Measurements from ENCODE around the gene PLCD4.

Gene PLCD4

GRCh38 chr2:218648088-218648786, 40.5 kb downstream of the PLCD4 start:
- Histone ChIP-seq H3K27me3 (ENCODE audit: insufficient read depth, low read depth) (no peaks in the 10 kb centered on the region), H4K20me1 (ENCODE audit: insufficient read depth) (no peaks in the 10 kb centered on the region), H3K27ac (no peak overlapping the region), H2AFZ (ENCODE audit: low read depth) (no peak overlapping the region), H3K9ac (no peak overlapping the region), H3K4me2 (no peak overlapping the region), H3K4me1 (ENCODE audit: low read depth, poor library complexity, severe bottlenecking) (peaks cover 6% of the 10 kb centered on the region), H3K4me3 (IDR thresholded peaks at IDR 0.05; ENCODE audit: insufficient read depth, low read depth, low read length) (no peak overlapping the region), H3K36me3 (ENCODE audit: insufficient read depth) (peaks cover 11% of the 10 kb centered on the region; the same call in 1 of the 2 replicates), H3K79me2 (ENCODE audit: insufficient read depth, low read depth) (no peaks in the 10 kb centered on the region)
- TF ChIP-seq CTCF (conservative IDR thresholded peaks at IDR 0.05; ENCODE audit: low read depth, low read length) = peak; percentile 87

DNA sequence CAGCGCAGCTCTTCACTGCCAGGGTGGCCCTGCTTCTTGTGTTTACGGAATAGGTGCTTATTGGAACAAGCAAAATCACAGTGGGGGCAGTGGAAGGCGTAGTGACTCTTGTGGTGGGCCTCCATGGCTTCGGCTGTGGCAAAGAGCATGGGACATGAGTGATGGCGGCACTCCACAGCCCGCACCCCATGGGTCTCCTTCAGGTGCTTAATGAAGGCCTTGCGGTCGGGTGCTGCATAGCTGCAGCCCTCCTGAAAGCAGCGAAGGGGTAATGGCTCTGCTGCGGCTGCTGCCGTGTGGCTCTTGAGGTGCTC, 41.0 kb downstream of the PLCD4 start:
- H4K20me1 ChIP-seq (ENCODE audit: insufficient read depth) = no peaks in the 10 kb centered on the region

GRCh38 chr2:218655751-218656150, 48.1 kb downstream of the PLCD4 start:
- H3K36me3 ChIP-seq (ENCODE audit: insufficient read depth) = 0 out of 2 replicates have a peak, but pooled peaks cover 3% of the 10 kb centered on the region
- no peak overlapping the region for H3K27ac ChIP-seq
- no peak for TF ChIP-seq CTCF (conservative IDR thresholded peaks at IDR 0.05; ENCODE audit: low read depth, low read length)
- H3K4me2 ChIP-seq = no peak overlapping the region
- no peak overlapping the region for H3K4me3 ChIP-seq (IDR thresholded peaks at IDR 0.05; ENCODE audit: insufficient read depth, low read depth, low read length)
- peaks cover 23% of the 10 kb centered on the region for H3K79me2 ChIP-seq (ENCODE audit: insufficient read depth, low read depth)
- H3K27me3 ChIP-seq (ENCODE audit: insufficient read depth, low read depth) = no peaks in the 10 kb centered on the region
- peaks cover 17% of the 10 kb centered on the region for H3K4me1 ChIP-seq (ENCODE audit: low read depth, poor library complexity, severe bottlenecking)
- H2AFZ ChIP-seq (ENCODE audit: low read depth) = no peak overlapping the region
- no peaks in the 10 kb centered on the region for H4K20me1 ChIP-seq (ENCODE audit: insufficient read depth)
- no peak overlapping the region for H3K9ac ChIP-seq

More for the DNA sequence above, 41.0 kb downstream of the PLCD4 start:
- TF ChIP-seq CTCF (conservative IDR thresholded peaks at IDR 0.05; ENCODE audit: low read depth, low read length) = peak; percentile 32; the same call in 1 of the 2 replicates
- no peaks in the 10 kb centered on the region for H3K27me3 ChIP-seq (ENCODE audit: insufficient read depth, low read depth)
- H3K27ac ChIP-seq = no peak overlapping the region
- H3K4me1 ChIP-seq (ENCODE audit: low read depth, poor library complexity, severe bottlenecking) = peaks cover 6% of the 10 kb centered on the region
- H3K4me3 ChIP-seq (IDR thresholded peaks at IDR 0.05; ENCODE audit: insufficient read depth, low read depth, low read length) = no peak overlapping the region
- no peak overlapping the region for H2AFZ ChIP-seq (ENCODE audit: low read depth)
- peaks cover 11% of the 10 kb centered on the region; the same call in 1 of the 2 replicates for H3K36me3 ChIP-seq (ENCODE audit: insufficient read depth)
- H3K79me2 ChIP-seq (ENCODE audit: insufficient read depth, low read depth) = no peaks in the 10 kb centered on the region; the same call in 1 of the 2 replicates
- no peak overlapping the region for H3K9ac ChIP-seq
- H3K4me2 ChIP-seq = no peak overlapping the region

DNA sequence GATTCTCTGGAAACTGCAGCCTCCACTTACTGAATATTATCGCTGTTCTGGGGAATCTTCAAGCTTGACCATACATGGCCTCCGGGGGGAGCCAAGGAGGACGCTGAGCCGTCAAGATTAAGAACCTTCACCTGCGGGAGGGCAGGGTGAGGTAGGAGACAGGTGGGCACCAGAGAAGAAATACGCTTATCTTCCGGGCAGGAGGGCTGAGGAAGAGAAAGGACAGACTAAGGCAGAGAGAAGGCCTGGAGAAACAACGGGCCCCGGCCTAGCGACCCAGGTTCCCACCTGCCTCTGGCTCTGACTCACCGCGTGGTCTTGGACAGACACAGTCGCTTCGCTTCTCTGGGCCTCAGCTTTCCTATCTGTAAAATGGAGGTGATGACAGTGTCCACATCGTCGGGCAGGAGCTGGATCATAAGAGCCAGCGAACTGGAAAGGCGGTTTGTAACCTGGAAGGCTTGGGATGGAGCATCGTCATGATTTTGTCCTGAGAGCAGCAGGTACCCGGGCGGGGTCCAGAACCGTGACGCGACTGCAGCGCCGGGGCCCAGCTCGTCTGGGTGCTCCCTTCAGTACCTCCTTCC, 51.1 kb downstream of the PLCD4 start:
- H3K27ac ChIP-seq = peak overlapping the region; percentile 62
- H2AFZ ChIP-seq (ENCODE audit: low read depth) = peak overlapping the region; percentile 91
- no peaks in the 10 kb centered on the region for H3K27me3 ChIP-seq (ENCODE audit: insufficient read depth, low read depth)
- H3K9ac ChIP-seq = peak overlapping the region; percentile 88
- H3K4me2 ChIP-seq = peak overlapping the region; percentile 51
- H3K36me3 ChIP-seq (ENCODE audit: insufficient read depth) = peaks cover 6% of the 10 kb centered on the region; the same call in 1 of the 2 replicates
- H3K79me2 ChIP-seq (ENCODE audit: insufficient read depth, low read depth) = peaks cover 23% of the 10 kb centered on the region
- no peak overlapping the region for H3K4me3 ChIP-seq (IDR thresholded peaks at IDR 0.05; ENCODE audit: insufficient read depth, low read depth, low read length)
- TF ChIP-seq CTCF (conservative IDR thresholded peaks at IDR 0.05; ENCODE audit: low read depth, low read length) = peak; percentile 65
- peaks cover 21% of the 10 kb centered on the region for H3K4me1 ChIP-seq (ENCODE audit: low read depth, poor library complexity, severe bottlenecking)
- H4K20me1 ChIP-seq (ENCODE audit: insufficient read depth) = no peaks in the 10 kb centered on the region
